PFSK-1 (cell line): ENCODE results near the gene C2orf74.

ENCODE experiments used
- SIN3A ChIP-seq: IDR thresholded peaks from 2 replicates; pipeline ENCODE4 v1.6.1; 2012; ENCODE audit warnings: mild to moderate bottlenecking, low read length, moderate library complexity, borderline replicate concordance; ENCODE audit not compliant: insufficient read depth
- TAF1 ChIP-seq: IDR thresholded peaks from 2 replicates; pipeline ENCODE4 v1.6.1; 2012; ENCODE audit warnings: low read length, control low read depth, borderline replicate concordance; ENCODE audit not compliant: insufficient read depth
- TF ChIP-seq, protein P1 (sequence below), 2 experiments: IDR thresholded peaks; 2 replicates each; pipeline versions ENCODE4 v1.6.1 to v1.8.0; 2011 to 2012; ENCODE audit warnings: low read depth in 2 of 2, low read length in 2 of 2, control low read depth in 1 of 2, inconsistent platforms in 1 of 2, mild to moderate bottlenecking in 1 of 2, moderate library complexity in 1 of 2; ENCODE audit not compliant: insufficient read depth in 1 of 2

DNA sequence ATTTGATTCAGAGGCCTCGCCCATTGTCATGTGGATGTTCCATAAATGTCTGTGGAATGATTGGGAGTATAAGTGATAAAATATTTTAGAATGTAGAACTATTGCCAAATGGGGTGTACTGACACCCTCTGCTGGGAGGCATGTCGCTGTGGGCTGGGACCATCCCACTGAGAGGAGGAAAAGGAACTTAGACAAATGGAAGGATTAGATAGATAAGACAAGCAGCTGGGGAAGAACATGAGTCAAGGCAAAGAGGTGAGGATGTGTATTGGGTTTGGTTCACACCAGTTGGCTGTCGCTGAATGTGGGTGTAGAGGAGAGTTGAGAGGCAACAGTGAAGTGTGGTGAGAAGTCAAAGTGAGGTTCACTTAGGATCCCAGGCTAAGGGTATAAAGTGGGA, 4.0 kb downstream of the C2orf74 start:
- TF ChIP-seq, protein P1, sequence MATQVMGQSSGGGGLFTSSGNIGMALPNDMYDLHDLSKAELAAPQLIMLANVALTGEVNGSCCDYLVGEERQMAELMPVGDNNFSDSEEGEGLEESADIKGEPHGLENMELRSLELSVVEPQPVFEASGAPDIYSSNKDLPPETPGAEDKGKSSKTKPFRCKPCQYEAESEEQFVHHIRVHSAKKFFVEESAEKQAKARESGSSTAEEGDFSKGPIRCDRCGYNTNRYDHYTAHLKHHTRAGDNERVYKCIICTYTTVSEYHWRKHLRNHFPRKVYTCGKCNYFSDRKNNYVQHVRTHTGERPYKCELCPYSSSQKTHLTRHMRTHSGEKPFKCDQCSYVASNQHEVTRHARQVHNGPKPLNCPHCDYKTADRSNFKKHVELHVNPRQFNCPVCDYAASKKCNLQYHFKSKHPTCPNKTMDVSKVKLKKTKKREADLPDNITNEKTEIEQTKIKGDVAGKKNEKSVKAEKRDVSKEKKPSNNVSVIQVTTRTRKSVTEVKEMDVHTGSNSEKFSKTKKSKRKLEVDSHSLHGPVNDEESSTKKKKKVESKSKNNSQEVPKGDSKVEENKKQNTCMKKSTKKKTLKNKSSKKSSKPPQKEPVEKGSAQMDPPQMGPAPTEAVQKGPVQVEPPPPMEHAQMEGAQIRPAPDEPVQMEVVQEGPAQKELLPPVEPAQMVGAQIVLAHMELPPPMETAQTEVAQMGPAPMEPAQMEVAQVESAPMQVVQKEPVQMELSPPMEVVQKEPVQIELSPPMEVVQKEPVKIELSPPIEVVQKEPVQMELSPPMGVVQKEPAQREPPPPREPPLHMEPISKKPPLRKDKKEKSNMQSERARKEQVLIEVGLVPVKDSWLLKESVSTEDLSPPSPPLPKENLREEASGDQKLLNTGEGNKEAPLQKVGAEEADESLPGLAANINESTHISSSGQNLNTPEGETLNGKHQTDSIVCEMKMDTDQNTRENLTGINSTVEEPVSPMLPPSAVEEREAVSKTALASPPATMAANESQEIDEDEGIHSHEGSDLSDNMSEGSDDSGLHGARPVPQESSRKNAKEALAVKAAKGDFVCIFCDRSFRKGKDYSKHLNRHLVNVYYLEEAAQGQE (IDR thresholded peaks at IDR 0.05; ENCODE audit: insufficient read depth in 1 of 2, low read depth in 2 of 2, low read length in 2 of 2): no peak
- TF ChIP-seq SIN3A (no peak), TAF1 (no peak)
